GM19372 (cell line): ENCODE data around the gene GPANK1.

Experiments used
- ATAC-seq: cut with Tn5 transposase; IDR thresholded peaks from one replicate; pipeline ENCODE4 v1.9.1; 2021; ENCODE audit warnings: mild to moderate bottlenecking, low read depth, moderate library complexity; ENCODE audit not compliant: unreplicated experiment

The GPANK1 gene

GRCh38 chr6:31643818-31644454, 20.9 kb downstream of the GPANK1 start:
- no peak for ATAC-seq

- ATAC-seq = no peak
Measured at GRCh38 chr6:31642798-31643570, 21.8 kb downstream of the GPANK1 start.

- ATAC-seq = no peak
Measured at GRCh38 chr6:31641370-31641769, 23.4 kb downstream of the GPANK1 start.

GRCh38 chr6:31640612-31641011, 24.2 kb downstream of the GPANK1 start:
- ATAC-seq = no peak

GRCh38 chr6:31639449-31639861, 25.3 kb downstream of the GPANK1 start:
- ATAC-seq = no peak

GRCh38 chr6:31639043-31639442, 25.8 kb downstream of the GPANK1 start:
- no peak for ATAC-seq

GRCh38 chr6:31636698-31637596, 27.9 kb downstream of the GPANK1 start:
- no peak for ATAC-seq

- no peak for ATAC-seq
Measured at GRCh38 chr6:31634969-31635575, 29.7 kb downstream of the GPANK1 start.

GRCh38 chr6:31634131-31634530, 30.7 kb downstream of the GPANK1 start:
- no peak for ATAC-seq

- no peak for ATAC-seq
Measured at GRCh38 chr6:31633447-31633846, 31.4 kb downstream of the GPANK1 start.

- ATAC-seq = no peak
Measured at GRCh38 chr6:31632279-31632946, 32.4 kb downstream of the GPANK1 start.

- ATAC-seq = no peak
Measured at GRCh38 chr6:31631681-31632278, 33.0 kb downstream of the GPANK1 start.

GRCh38 chr6:31631209-31631608, 33.6 kb downstream of the GPANK1 start:
- no peak for ATAC-seq

GRCh38 chr6:31630177-31630934, 34.4 kb downstream of the GPANK1 start:
- ATAC-seq = no peak

GRCh38 chr6:31629014-31629413, 35.8 kb downstream of the GPANK1 start:
- ATAC-seq = no peak

GRCh38 chr6:31627690-31628287, 37.0 kb downstream of the GPANK1 start:
- no peak for ATAC-seq

GRCh38 chr6:31626952-31627351, 37.8 kb downstream of the GPANK1 start:
- no peak for ATAC-seq

GRCh38 chr6:31624070-31624469, 40.7 kb downstream of the GPANK1 start:
- no peak for ATAC-seq

- no peak for ATAC-seq
Measured at GRCh38 chr6:31622684-31623091, 42.1 kb downstream of the GPANK1 start.
